HL-60 (cell line): ENCODE data around the gene HLA-DMA.

Source experiments
- DNase-seq, 2 experiments: peaks; one replicate each; pipeline ENCODE4 v3.0.0-alpha.2; 2010 to 2020; ENCODE audit warnings: low read depth in 1 of 2, low spot score in 1 of 2
- H3K27ac ChIP-seq: fragments of 250-450 bp; sonication (Bioruptor Pico); replicated peaks from 2 replicates; pipeline ENCODE4 v1.5.1; 2020; ENCODE audit warnings: mild to moderate bottlenecking, moderate library complexity
- H3K27me3 ChIP-seq: fragments of 250-450 bp; sonication (Bioruptor Pico); 2 replicates; pipeline ENCODE4 v1.5.1; 2021; ENCODE audit warnings: mild to moderate bottlenecking, moderate library complexity; ENCODE audit not compliant: insufficient read depth, poor library complexity, severe bottlenecking
- H3K4me3 ChIP-seq: replicated peaks from 2 replicates; pipeline ENCODE4 v1.5.1; 2011; ENCODE audit warnings: mild to moderate bottlenecking, control low read depth, low read length; ENCODE audit not compliant: insufficient read depth
- CTCF ChIP-seq: IDR thresholded peaks from one replicate; pipeline ENCODE4 v1.5.1; 2011; ENCODE audit warnings: low read length, control low read depth, inconsistent platforms; ENCODE audit not compliant: insufficient read depth
- GABPA ChIP-seq: IDR thresholded peaks from 2 replicates; pipeline ENCODE4 v1.6.1; 2012; ENCODE audit warnings: low read depth
- POLR2AphosphoS5 ChIP-seq: IDR thresholded peaks from 2 replicates; pipeline ENCODE4 v1.6.1; 2012; ENCODE audit warnings: low read depth
- SPI1 ChIP-seq: IDR thresholded peaks from 2 replicates; pipeline ENCODE4 v1.6.1; 2012; ENCODE audit warnings: low read depth, mild to moderate bottlenecking, borderline replicate concordance
- TF ChIP-seq, protein P1 (sequence below): IDR thresholded peaks from 2 replicates; pipeline ENCODE4 v1.6.1; 2012; ENCODE audit warnings: low read depth; ENCODE audit not compliant: insufficient replicate concordance

Gene HLA-DMA

GRCh38 chr6:32937230-32937633, 15.7 kb downstream of the HLA-DMA start:
- Histone ChIP-seq H3K27ac (peak overlapping the region; percentile 78), H3K27me3 (no peaks in the 10 kb centered on the region), H3K4me3 (no peak overlapping the region)
- peak; percentile 78 to 82 for DNase-seq
- TF ChIP-seq SPI1 (no peak), POLR2AphosphoS5 (peak; percentile 55), CTCF (no peak), GABPA (0 out of 2 replicates have a peak, but pooled peaks have one; percentile 16)
- TF ChIP-seq, protein P1, sequence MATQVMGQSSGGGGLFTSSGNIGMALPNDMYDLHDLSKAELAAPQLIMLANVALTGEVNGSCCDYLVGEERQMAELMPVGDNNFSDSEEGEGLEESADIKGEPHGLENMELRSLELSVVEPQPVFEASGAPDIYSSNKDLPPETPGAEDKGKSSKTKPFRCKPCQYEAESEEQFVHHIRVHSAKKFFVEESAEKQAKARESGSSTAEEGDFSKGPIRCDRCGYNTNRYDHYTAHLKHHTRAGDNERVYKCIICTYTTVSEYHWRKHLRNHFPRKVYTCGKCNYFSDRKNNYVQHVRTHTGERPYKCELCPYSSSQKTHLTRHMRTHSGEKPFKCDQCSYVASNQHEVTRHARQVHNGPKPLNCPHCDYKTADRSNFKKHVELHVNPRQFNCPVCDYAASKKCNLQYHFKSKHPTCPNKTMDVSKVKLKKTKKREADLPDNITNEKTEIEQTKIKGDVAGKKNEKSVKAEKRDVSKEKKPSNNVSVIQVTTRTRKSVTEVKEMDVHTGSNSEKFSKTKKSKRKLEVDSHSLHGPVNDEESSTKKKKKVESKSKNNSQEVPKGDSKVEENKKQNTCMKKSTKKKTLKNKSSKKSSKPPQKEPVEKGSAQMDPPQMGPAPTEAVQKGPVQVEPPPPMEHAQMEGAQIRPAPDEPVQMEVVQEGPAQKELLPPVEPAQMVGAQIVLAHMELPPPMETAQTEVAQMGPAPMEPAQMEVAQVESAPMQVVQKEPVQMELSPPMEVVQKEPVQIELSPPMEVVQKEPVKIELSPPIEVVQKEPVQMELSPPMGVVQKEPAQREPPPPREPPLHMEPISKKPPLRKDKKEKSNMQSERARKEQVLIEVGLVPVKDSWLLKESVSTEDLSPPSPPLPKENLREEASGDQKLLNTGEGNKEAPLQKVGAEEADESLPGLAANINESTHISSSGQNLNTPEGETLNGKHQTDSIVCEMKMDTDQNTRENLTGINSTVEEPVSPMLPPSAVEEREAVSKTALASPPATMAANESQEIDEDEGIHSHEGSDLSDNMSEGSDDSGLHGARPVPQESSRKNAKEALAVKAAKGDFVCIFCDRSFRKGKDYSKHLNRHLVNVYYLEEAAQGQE, result peak; percentile 27

GRCh38 chr6:32936239-32937152, 16.4 kb downstream of the HLA-DMA start:
- TF ChIP-seq SPI1 (peak; percentile 80), CTCF (no peak), POLR2AphosphoS5 (no peak), GABPA (no peak)
- TF ChIP-seq, protein P1, result no peak
- H3K4me3 ChIP-seq, result no peak overlapping the region
- H3K27ac ChIP-seq, result peak overlapping the region; percentile 78
- no peaks in the 10 kb centered on the region for H3K27me3 ChIP-seq
- DNase-seq, result peak in 1 of 2 experiments; percentile 45

DNA sequence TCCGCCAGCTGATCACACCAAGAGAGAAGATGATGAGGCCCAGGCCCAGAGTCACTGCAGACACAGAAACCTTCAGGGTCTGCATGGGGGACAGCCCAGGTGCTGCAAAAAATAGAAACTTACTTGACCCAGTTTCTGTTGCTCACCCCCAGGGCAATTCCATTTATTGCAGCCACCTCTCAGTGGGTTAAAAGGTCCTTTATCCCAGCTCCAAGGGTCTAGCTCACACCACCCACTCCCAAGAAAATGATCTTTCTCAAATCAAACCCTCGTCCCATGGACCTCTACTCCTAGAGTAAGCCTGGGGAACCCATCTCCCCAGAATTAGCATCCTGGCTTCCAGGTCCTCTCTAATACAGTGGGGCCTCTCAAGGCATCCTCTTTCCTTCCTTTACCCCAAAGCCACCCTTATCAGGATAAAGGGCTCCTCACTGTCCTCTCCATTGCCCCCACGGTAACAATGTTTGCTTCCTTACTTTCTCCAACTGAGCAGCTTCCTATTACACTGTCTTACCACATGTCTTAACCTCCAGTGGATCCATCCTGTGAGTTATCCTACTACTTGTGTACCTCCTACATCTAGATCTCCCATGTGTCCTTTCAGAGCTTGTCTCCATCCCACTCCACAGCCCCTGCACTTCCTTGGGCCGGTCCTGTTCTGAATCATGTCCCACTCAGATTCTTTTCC, 17.2 kb downstream of the HLA-DMA start:
- Histone ChIP-seq H3K27me3 (no peaks in the 10 kb centered on the region), H3K27ac (peak overlapping the region; percentile 42; the same call in 1 of the 2 replicates), H3K4me3 (no peak overlapping the region)
- DNase-seq, result no peak
- TF ChIP-seq SPI1, result no peak

- no peaks in the 10 kb centered on the region for H3K27me3 ChIP-seq
- peak in 1 of 2 experiments; percentile 70 for DNase-seq
- TF ChIP-seq SPI1 (no peak), CTCF (peak; percentile 76)
- no peak overlapping the region for H3K4me3 ChIP-seq
- H3K27ac ChIP-seq, result no peak overlapping the region
These were observed 19.2 kb downstream of the HLA-DMA start for GRCh38 chr6:32933661-32934085.
